ENCODE measurements around the gene C17orf58. TPM values are rescaled to one million over a fixed set of nuclear protein-coding genes. Genes with fewer than 3 reads are reported as not detected.
A peak's percentile ranks its signal among the peaks of the same experiment; 100 is the strongest.
"Not testable (repeated sequence)": the region's sequence is repeated elsewhere in the genome, so short reads cannot be mapped to it uniquely, and the experiment has no call there.

The C17orf58 gene
- total and polyA plus RNA-seq, 9 of the 15 experiments (the other 6 are each of a cell fraction or from before 2014, with no cell fraction given): 8.6 to 37.4 (median 27.6) TPM

DNA sequence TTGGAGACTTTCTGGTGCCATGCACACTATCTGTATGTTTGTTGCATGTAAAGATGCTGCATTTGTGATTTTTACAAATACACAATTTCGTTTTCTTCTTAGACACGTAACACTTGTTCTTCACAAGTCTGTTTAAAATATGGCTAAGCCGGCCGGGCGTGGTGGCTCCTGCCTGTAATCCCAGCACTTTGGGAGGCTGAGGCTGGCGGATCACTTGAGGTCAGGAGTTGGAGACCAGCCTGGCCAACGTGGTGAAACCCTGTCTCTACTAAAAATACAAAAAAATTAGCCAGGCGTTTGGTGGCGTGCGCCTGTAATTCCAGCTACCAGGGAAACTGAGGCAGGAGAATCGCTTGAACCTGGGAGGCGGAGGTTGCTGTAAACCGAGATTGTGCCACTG is 24.5 kb upstream of the C17orf58 start:
- H3K4me1 ChIP-seq (replicated peaks in 1 of 2; ENCODE audit: control insufficient read depth in 2 of 2, insufficient read depth in 2 of 2, low read length in 2 of 2); H3K9me1 ChIP-seq (ENCODE audit: control insufficient read depth, insufficient read depth, low read length); H4K20me1 ChIP-seq (replicated peaks; ENCODE audit: control insufficient read depth, insufficient read depth, low read length); in situ Hi-C loops (cut with MboI); H3K79me2 ChIP-seq (ENCODE audit: control insufficient read depth, insufficient read depth, low read length); FAIRE-seq; H3K9me3 ChIP-seq (replicated peaks; ENCODE audit: control insufficient read depth, insufficient read depth, low read depth, low read length); H3K27me3 ChIP-seq (ENCODE audit: control insufficient read depth in 2 of 2, insufficient read depth in 2 of 2, low read length in 2 of 2); H3K36me3 ChIP-seq (ENCODE audit: control insufficient read depth, insufficient read depth, low read length); DNase-seq (ENCODE audit: extremely low read depth in 1 of 4, low spot score in 3 of 4); BruUV-seq (replicated peaks); ATAC-seq; intact Hi-C loops (cut with micrococcal nuclease); CTCF ChIA-PET (ENCODE audit: low intra/inter-chr PET ratio): not testable (repeated sequence)
- peak overlapping the region; percentile 58 for H3K4me3 ChIP-seq
- H2AFZ ChIP-seq (ENCODE audit: low read depth, low read length): peak overlapping the region; percentile 100
- peak overlapping the region; percentile 95 for H3K4me2 ChIP-seq (ENCODE audit: insufficient read depth, low read length)
- peak overlapping the region; percentile 91 to 98 for H3K9ac ChIP-seq (ENCODE audit: insufficient read depth in 1 of 2, low read depth in 2 of 2, low read length in 2 of 2)
- POLR2A ChIA-PET: interaction anchor here (0.7 to 1.7 kb wide), 5 partner anchors 7 to 363 kb away, joined by 3 to 18 read pairs (median 8); partner anchors contain the start of gene KPNA2
- WGBS (ENCODE audit: insufficient coverage, low coverage, missing lambda C conversion rate): 78% methylated on average over 13 of the region's 13 CpGs
- peak overlapping the region; percentile 95 for H3K27ac ChIP-seq (ENCODE audit: extremely low read depth, low read depth, low read length)
- peak; percentile 41; the same call in 1 of the 2 replicates for TF ChIP-seq BCOR (IDR thresholded peaks at IDR 0.05)

DNA sequence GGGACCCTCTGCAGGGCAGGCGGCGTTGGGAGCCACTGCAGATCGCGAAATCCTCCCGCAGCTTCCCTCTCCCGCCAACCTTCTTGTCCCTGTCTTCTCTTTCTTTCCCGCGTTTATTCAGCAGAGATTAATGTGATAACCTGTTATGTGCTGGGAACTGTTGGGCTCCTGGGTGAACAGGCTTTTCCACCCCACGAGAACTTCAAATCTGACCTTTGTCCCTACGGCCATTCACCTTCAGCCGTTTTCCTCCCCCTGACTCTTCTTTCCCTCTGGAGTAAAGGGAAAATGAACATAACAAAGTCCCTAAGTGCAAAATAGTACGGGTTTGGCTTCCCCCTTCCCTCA is 24.1 kb upstream of the C17orf58 start:
- Histone ChIP-seq H3K9me3 (replicated peaks; ENCODE audit: control insufficient read depth, insufficient read depth, low read depth, low read length) (no peaks in the 10 kb centered on the region), H3K79me2 (ENCODE audit: control insufficient read depth, insufficient read depth, low read length) (no peaks in the 10 kb centered on the region), H3K9me1 (ENCODE audit: control insufficient read depth, insufficient read depth, low read length) (no peaks in the 10 kb centered on the region), H4K20me1 (replicated peaks; ENCODE audit: control insufficient read depth, insufficient read depth, low read length) (no peaks in the 10 kb centered on the region), H3K27ac (ENCODE audit: extremely low read depth, low read depth, low read length) (peak overlapping the region; percentile 95), H3K4me3 (peak overlapping the region; percentile 58), H3K36me3 (ENCODE audit: control insufficient read depth, insufficient read depth, low read length) (no peaks in the 10 kb centered on the region), H3K9ac (ENCODE audit: insufficient read depth in 1 of 2, low read depth in 2 of 2, low read length in 2 of 2) (peak overlapping the region; percentile 91 to 98), H3K4me1 (replicated peaks in 1 of 2; ENCODE audit: control insufficient read depth in 2 of 2, insufficient read depth in 2 of 2, low read length in 2 of 2) (peaks cover 10% of the 10 kb centered on the region in 2 experiments; a peak in 4 of 5 replicates), H3K27me3 (ENCODE audit: control insufficient read depth in 2 of 2, insufficient read depth in 2 of 2, low read length in 2 of 2) (no peaks in the 10 kb centered on the region), H3K4me2 (ENCODE audit: insufficient read depth, low read length) (peak overlapping the region; percentile 95), H2AFZ (ENCODE audit: low read depth, low read length) (peak overlapping the region; percentile 100)
- in situ Hi-C loops (cut with MboI): no loop called here
- 3% methylated on average over 12 of the region's 12 CpGs for WGBS (ENCODE audit: insufficient coverage, low coverage, missing lambda C conversion rate)
- peak in 1 of 4 experiments; percentile 32 for DNase-seq (ENCODE audit: extremely low read depth in 1 of 4, low spot score in 3 of 4)
- peak; percentile 46 for FAIRE-seq
- CTCF ChIA-PET (ENCODE audit: low intra/inter-chr PET ratio): interaction anchor here (0.6 kb wide), 1 partner anchor 1215 kb away, joined by 4 read pairs; no protein-coding TSS in a partner anchor
- POLR2A ChIA-PET: interaction anchor here (0.7 to 1.7 kb wide), 10 partner anchors 8 to 363 kb away, joined by 3 to 18 read pairs (median 4); partner anchors contain the start of gene KPNA2
- intact Hi-C loops (cut with micrococcal nuclease): no loop called here
- ATAC-seq: peak; percentile 51
- BruUV-seq (replicated peaks): TSS peak; percentile 94
- TF ChIP-seq SMARCB1 (IDR thresholded peaks at IDR 0.05; ENCODE audit: insufficient read length, low read depth) (no peak), HNRNPH1 (optimal IDR thresholded peaks at IDR 0.05; ENCODE audit: low read depth, low read length) (no peak), KAT2B (IDR thresholded peaks at IDR 0.05; ENCODE audit: low read depth, low read length) (no peak), HDAC8 (tag; IDR thresholded peaks at IDR 0.05) (no peak), HMG20A (CRISPR knock-in tag; conservative IDR thresholded peaks at IDR 0.05) (no peak), MIER1 (IDR thresholded peaks at IDR 0.05; ENCODE audit: low read depth) (0 out of 2 replicates have a peak, but pooled peaks have one; percentile 40), SMC3 (conservative IDR thresholded peaks at IDR 0.05; ENCODE audit: insufficient read depth, low read depth, low read length) (no peak), ILF3 (IDR thresholded peaks at IDR 0.05; ENCODE audit: borderline replicate concordance) (no peak), PTTG1 (tag; IDR thresholded peaks at IDR 0.05; ENCODE audit: low read depth) (no peak), JUN (IDR thresholded peaks at IDR 0.05; ENCODE audit: borderline replicate concordance, low read depth, low read length) (no peak), JUN (CRISPR knock-in tag; IDR thresholded peaks at IDR 0.05; ENCODE audit: borderline replicate concordance) (no peak), POLR3G (IDR thresholded peaks at IDR 0.05; ENCODE audit: extremely low read depth, insufficient read length, insufficient replicate concordance) (no peak)
- TF ChIP-seq, protein P1, sequence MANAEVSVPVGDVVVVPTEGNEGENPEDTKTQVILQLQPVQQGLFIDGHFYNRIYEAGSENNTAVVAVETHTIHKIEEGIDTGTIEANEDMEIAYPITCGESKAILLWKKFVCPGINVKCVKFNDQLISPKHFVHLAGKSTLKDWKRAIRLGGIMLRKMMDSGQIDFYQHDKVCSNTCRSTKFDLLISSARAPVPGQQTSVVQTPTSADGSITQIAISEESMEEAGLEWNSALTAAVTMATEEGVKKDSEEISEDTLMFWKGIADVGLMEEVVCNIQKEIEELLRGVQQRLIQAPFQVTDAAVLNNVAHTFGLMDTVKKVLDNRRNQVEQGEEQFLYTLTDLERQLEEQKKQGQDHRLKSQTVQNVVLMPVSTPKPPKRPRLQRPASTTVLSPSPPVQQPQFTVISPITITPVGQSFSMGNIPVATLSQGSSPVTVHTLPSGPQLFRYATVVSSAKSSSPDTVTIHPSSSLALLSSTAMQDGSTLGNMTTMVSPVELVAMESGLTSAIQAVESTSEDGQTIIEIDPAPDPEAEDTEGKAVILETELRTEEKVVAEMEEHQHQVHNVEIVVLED (CRISPR knock-in tag; IDR thresholded peaks at IDR 0.05): no peak
